CD8-positive, alpha-beta memory T cell (primary cell): ENCODE results near the gene SPAG4. TPM values are rescaled to one million over a fixed set of nuclear protein-coding genes. Genes with fewer than 3 reads are reported as not detected.

ENCODE experiments used
- CTCF ChIA-PET: fragments of 350-600 bp; sonication (Branson Sonifier 250); formaldehyde crosslinking; loops from one replicate; lab custom pipeline; 2021; ENCODE audit warnings: antibody characterized with exemption; lab: Charles Lee
- POLR2A ChIA-PET: fragments of 350-600 bp; sonication (Branson Sonifier 250); formaldehyde crosslinking; loops from one replicate; lab custom pipeline; 2021; ENCODE audit warnings: antibody characterized with exemption; lab: Charles Lee
- DNase-seq, 5 donors: peaks; one replicate each; pipeline versions ENCODE4 v3.0.0 to v3.0.0-alpha.2; 2020 to 2022; ENCODE audit warnings: mixed read lengths in 1 of 5
- H3K27ac ChIP-seq: one replicate; pipeline ENCODE4 v1.7.0; 2013; ENCODE audit warnings: low read depth, mild to moderate bottlenecking, low read length, moderate library complexity
- H3K27me3 ChIP-seq: 2 replicates; pipeline ENCODE4 v1.7.0; 2013; ENCODE audit warnings: low read length, mild to moderate bottlenecking; ENCODE audit not compliant: insufficient read depth, poor library complexity, severe bottlenecking
- H3K36me3 ChIP-seq: 2 replicates; pipeline ENCODE4 v1.7.0; 2013; ENCODE audit warnings: mild to moderate bottlenecking, low read length, moderate library complexity; ENCODE audit not compliant: insufficient read depth
- H3K4me1 ChIP-seq: 2 replicates; pipeline ENCODE4 v1.7.0; 2013; ENCODE audit warnings: mild to moderate bottlenecking, low read length, moderate library complexity; ENCODE audit not compliant: insufficient read depth
- H3K4me3 ChIP-seq: 2 replicates; pipeline ENCODE4 v1.7.0; 2013; ENCODE audit warnings: mild to moderate bottlenecking, low read length
- H3K9me3 ChIP-seq: 2 replicates; pipeline ENCODE4 v1.7.0; 2013; ENCODE audit warnings: mild to moderate bottlenecking, low read length
- H3K27ac Mint-ChIP-seq, 8 donors: one replicate each; pipeline ENCODE4 v1.8.0; 2020 to 2021; ENCODE audit warnings: mixed read lengths in 8 of 8, mild to moderate bottlenecking in 6 of 8, inconsistent platforms in 3 of 8, moderate library complexity in 3 of 8
- H3K27me3 Mint-ChIP-seq, 2 donors: one replicate each; pipeline ENCODE4 v1.8.0; 2020 to 2021; ENCODE audit warnings: mixed read lengths in 2 of 2, mild to moderate bottlenecking in 1 of 2, moderate library complexity in 1 of 2
- H3K36me3 Mint-ChIP-seq, 3 donors: one replicate each; pipeline ENCODE4 v1.8.0; 2020 to 2021; ENCODE audit warnings: mixed read lengths in 3 of 3, inconsistent platforms in 1 of 3, mild to moderate bottlenecking in 1 of 3
- H3K4me1 Mint-ChIP-seq, 3 donors: one replicate each; pipeline ENCODE4 v1.8.0; 2020 to 2021; ENCODE audit warnings: mixed read lengths in 3 of 3, inconsistent platforms in 1 of 3, mild to moderate bottlenecking in 1 of 3
- H3K4me3 Mint-ChIP-seq, 7 donors: one replicate each; pipeline ENCODE4 v1.8.0; 2020 to 2021; ENCODE audit warnings: mixed read lengths in 7 of 7, mild to moderate bottlenecking in 6 of 7, moderate library complexity in 4 of 7, inconsistent platforms in 2 of 7
- H3K9me3 Mint-ChIP-seq, 5 donors: one replicate each; pipeline ENCODE4 v1.8.0; 2020 to 2022; ENCODE audit warnings: mixed read lengths in 5 of 5, mild to moderate bottlenecking in 3 of 5, moderate library complexity in 2 of 5, inconsistent platforms in 1 of 5
- polyA plus RNA-seq: library from polyadenylated mRNA; unstranded; fragments of 300-500 nt; fragmentation: Illumina TruSeq; gene quantifications from one replicate; pipeline ENCODE4 v1.2.3, GENCODE V29; 2021
- total RNA-seq, 2 experiments: library from RNA; stranded (reverse); gene quantifications; one replicate each; pipeline ENCODE4 v1.2.3, GENCODE V29; 2021

Gene SPAG4
- total and polyA plus RNA-seq, 3 experiments from 2014 or later: 1.1 to 2.1 (median 2.1) TPM

GRCh38 chr20:35627121-35627520 is 11.5 kb downstream of the SPAG4 start:
- Histone ChIP-seq H3K27ac (no peak overlapping the region), H3K9me3 (no peaks in the 10 kb centered on the region), H3K4me3 (no peak overlapping the region), H3K27me3 (no peaks in the 10 kb centered on the region), H3K4me1 (no peaks in the 10 kb centered on the region), H3K36me3 (peaks cover 32% of the 10 kb centered on the region)
- no peaks in the 10 kb centered on the region for H3K9me3 Mint-ChIP-seq
- peak overlapping the region in 1 of 8 donors; percentile 42 for H3K27ac Mint-ChIP-seq
- no peak for DNase-seq
- ChIA-PET CTCF (interaction anchor here (0.6 to 0.9 kb wide), 2 partner anchors 9 to 59 kb away, joined by 3 read pairs; no protein-coding TSS in a partner anchor), POLR2A (no interaction called here)
- H3K36me3 Mint-ChIP-seq: peaks cover 4 to 65% (median 12%) of the 10 kb centered on the region in 3 donors
- H3K4me3 Mint-ChIP-seq: no peak overlapping the region
- no peaks in the 10 kb centered on the region for H3K27me3 Mint-ChIP-seq
- H3K4me1 Mint-ChIP-seq: no peaks in the 10 kb centered on the region

- ChIA-PET CTCF (interaction anchor here (4.9 kb wide), 1 partner anchor 10 kb away, joined by 26 read pairs; no protein-coding TSS in a partner anchor), POLR2A (interaction anchor here (0.6 kb wide), 1 partner anchor 96 kb away, joined by 4 read pairs; no protein-coding TSS in a partner anchor)
- Histone ChIP-seq H3K27ac (no peak overlapping the region), H3K36me3 (peaks cover 41% of the 10 kb centered on the region), H3K4me3 (no peak overlapping the region), H3K4me1 (no peaks in the 10 kb centered on the region), H3K9me3 (no peaks in the 10 kb centered on the region), H3K27me3 (no peaks in the 10 kb centered on the region)
- H3K9me3 Mint-ChIP-seq: no peaks in the 10 kb centered on the region
- H3K27ac Mint-ChIP-seq: peak overlapping the region in 3 of 8 donors; percentile 17 to 81 (median 45)
- H3K27me3 Mint-ChIP-seq: no peaks in the 10 kb centered on the region
- no peak overlapping the region for H3K4me3 Mint-ChIP-seq
- no peak for DNase-seq
- H3K4me1 Mint-ChIP-seq: peaks cover 4 to 8% (median 5%) of the 10 kb centered on the region in 3 donors
- peaks cover 4 to 80% (median 16%) of the 10 kb centered on the region in 3 donors for H3K36me3 Mint-ChIP-seq
Measured at GRCh38 chr20:35629427-35630145, 14.0 kb downstream of the SPAG4 start.

- peaks cover 1 to 78% (median 13%) of the 10 kb centered on the region in 3 donors for H3K36me3 Mint-ChIP-seq
- Histone ChIP-seq H3K4me3 (no peak overlapping the region), H3K27ac (no peak overlapping the region), H3K4me1 (no peaks in the 10 kb centered on the region), H3K36me3 (peaks cover 41% of the 10 kb centered on the region), H3K27me3 (no peaks in the 10 kb centered on the region), H3K9me3 (no peaks in the 10 kb centered on the region)
- no peak overlapping the region for H3K4me3 Mint-ChIP-seq
- peaks cover 12 to 18% (median 14%) of the 10 kb centered on the region in 3 donors for H3K4me1 Mint-ChIP-seq
- DNase-seq: no peak
- CTCF ChIA-PET: interaction anchor here (4.9 kb wide), 1 partner anchor 11 kb away, joined by 26 read pairs; no protein-coding TSS in a partner anchor
- no peaks in the 10 kb centered on the region for H3K9me3 Mint-ChIP-seq
- H3K27me3 Mint-ChIP-seq: no peaks in the 10 kb centered on the region
- POLR2A ChIA-PET: interaction anchor here (0.6 to 1.3 kb wide), 2 partner anchors 33 to 95 kb away, joined by 3 to 4 read pairs; no protein-coding TSS in a partner anchor
- peak overlapping the region in 3 of 8 donors; percentile 12 to 79 (median 66) for H3K27ac Mint-ChIP-seq
Measured at GRCh38 chr20:35630636-35631035, 15.0 kb downstream of the SPAG4 start.

GRCh38 chr20:35632539-35633115 is 17.0 kb downstream of the SPAG4 start:
- Mint-ChIP-seq H3K27me3 (no peaks in the 10 kb centered on the region), H3K9me3 (no peaks in the 10 kb centered on the region), H3K4me3 (no peak overlapping the region), H3K4me1 (peaks cover 27 to 36% (median 33%) of the 10 kb centered on the region in 3 donors), H3K27ac (peak overlapping the region in 6 of 8 donors; percentile 48 to 96 (median 73)), H3K36me3 (peaks cover 0 to 61% (median 10%) of the 10 kb centered on the region in 3 donors)
- Histone ChIP-seq H3K27ac (peak overlapping the region; percentile 27), H3K27me3 (no peaks in the 10 kb centered on the region), H3K36me3 (peaks cover 36% of the 10 kb centered on the region), H3K4me3 (no peak overlapping the region), H3K4me1 (no peaks in the 10 kb centered on the region), H3K9me3 (no peaks in the 10 kb centered on the region)
- DNase-seq: no peak
- CTCF ChIA-PET: interaction anchor here (0.5 to 4.9 kb wide), 2 partner anchors 13 to 202 kb away, joined by 3 to 26 read pairs; no protein-coding TSS in a partner anchor
- POLR2A ChIA-PET: no interaction called here

DNA sequence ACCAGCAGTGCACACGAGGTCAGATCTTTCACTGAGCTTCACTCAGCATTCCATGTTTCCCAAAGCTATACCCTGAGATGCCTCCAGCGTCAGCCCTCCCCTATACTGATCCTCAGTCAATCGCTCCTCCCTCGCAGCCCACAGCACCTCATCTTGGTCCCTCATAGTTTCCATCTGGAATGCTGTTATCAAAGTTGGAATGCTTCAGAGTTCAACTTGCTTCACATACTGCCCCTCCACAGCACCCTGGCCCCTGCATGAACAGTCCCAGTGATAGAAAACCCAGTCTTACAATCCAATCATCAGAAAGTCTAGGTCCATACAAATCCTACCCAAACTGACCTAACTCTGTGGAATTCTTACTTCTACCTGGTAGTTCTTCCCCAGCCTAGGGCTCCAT is 20.0 kb downstream of the SPAG4 start:
- POLR2A ChIA-PET: no interaction called here
- peaks cover 11% of the 10 kb centered on the region for H3K4me1 ChIP-seq
- H3K27ac ChIP-seq: no peak overlapping the region
- Mint-ChIP-seq H3K4me1 (peaks cover 50 to 64% (median 58%) of the 10 kb centered on the region in 3 donors), H3K36me3 (peaks cover 0 to 35% (median 4%) of the 10 kb centered on the region in 3 donors), H3K27ac (peak overlapping the region in 7 of 8 donors; percentile 62 to 84 (median 75)), H3K9me3 (no peaks in the 10 kb centered on the region), H3K27me3 (no peaks in the 10 kb centered on the region), H3K4me3 (peak overlapping the region in 1 of 7 donors; percentile 61)
- H3K36me3 ChIP-seq: peaks cover 24% of the 10 kb centered on the region
- CTCF ChIA-PET: interaction anchor here (1.8 kb wide), 1 partner anchor 14 kb away, joined by 3 read pairs; no protein-coding TSS in a partner anchor
- no peak for DNase-seq
- H3K4me3 ChIP-seq: no peak overlapping the region
- no peaks in the 10 kb centered on the region for H3K9me3 ChIP-seq
- H3K27me3 ChIP-seq: no peaks in the 10 kb centered on the region

GRCh38 chr20:35636095-35636494 is 20.5 kb downstream of the SPAG4 start:
- Mint-ChIP-seq H3K27me3 (no peaks in the 10 kb centered on the region), H3K27ac (peak overlapping the region in 6 of 8 donors; percentile 64 to 84 (median 74)), H3K4me3 (no peak overlapping the region), H3K4me1 (peaks cover 54 to 69% (median 62%) of the 10 kb centered on the region in 3 donors), H3K9me3 (no peaks in the 10 kb centered on the region), H3K36me3 (peaks cover 0 to 31% (median 4%) of the 10 kb centered on the region in 3 donors)
- ChIA-PET CTCF (no interaction called here), POLR2A (no interaction called here)
- no peak overlapping the region for H3K4me3 ChIP-seq
- DNase-seq: no peak
- H3K27ac ChIP-seq: no peak overlapping the region
- no peaks in the 10 kb centered on the region for H3K27me3 ChIP-seq
- H3K9me3 ChIP-seq: no peaks in the 10 kb centered on the region
- peaks cover 11% of the 10 kb centered on the region for H3K4me1 ChIP-seq
- H3K36me3 ChIP-seq: peaks cover 19% of the 10 kb centered on the region

- Histone ChIP-seq H3K27me3 (no peaks in the 10 kb centered on the region), H3K4me1 (peaks cover 15% of the 10 kb centered on the region), H3K9me3 (no peaks in the 10 kb centered on the region), H3K36me3 (peaks cover 7% of the 10 kb centered on the region), H3K4me3 (no peak overlapping the region), H3K27ac (no peak overlapping the region)
- peaks cover 0 to 19% (median 4%) of the 10 kb centered on the region in 3 donors for H3K36me3 Mint-ChIP-seq
- CTCF ChIA-PET: no interaction called here
- no peaks in the 10 kb centered on the region for H3K27me3 Mint-ChIP-seq
- H3K27ac Mint-ChIP-seq: peak overlapping the region in 6 of 8 donors; percentile 27 to 68 (median 51)
- no peak for DNase-seq
- POLR2A ChIA-PET: no interaction called here
- H3K4me1 Mint-ChIP-seq: peaks cover 60 to 80% (median 74%) of the 10 kb centered on the region in 3 donors
- H3K4me3 Mint-ChIP-seq: no peak overlapping the region
- no peaks in the 10 kb centered on the region for H3K9me3 Mint-ChIP-seq
Measured at GRCh38 chr20:35637276-35637675, 21.6 kb downstream of the SPAG4 start.
